WERI-Rb-1 (cell line): Measurements from ENCODE around the gene DHRS9.

Experiments
- DNase-seq: peaks from one replicate; pipeline ENCODE4 v3.0.0-alpha.2; 2020
- H3K27ac ChIP-seq: fragments of 250-450 bp; sonication (Bioruptor Pico); 2 replicates; pipeline ENCODE4 v1.5.1; 2020; ENCODE audit warnings: mild to moderate bottlenecking, moderate library complexity
- H3K27me3 ChIP-seq: fragments of 250-450 bp; sonication (Bioruptor Pico); 2 replicates; pipeline ENCODE4 v1.5.1; 2021; ENCODE audit warnings: mild to moderate bottlenecking, low read depth, moderate library complexity; ENCODE audit not compliant: insufficient read depth, severe bottlenecking
- H3K36me3 ChIP-seq: fragments of 250-450 bp; sonication (Bioruptor Pico); 2 replicates; pipeline ENCODE4 v1.5.1; 2020; ENCODE audit warnings: mild to moderate bottlenecking, moderate library complexity
- H3K4me3 ChIP-seq: 2 replicates; pipeline ENCODE4 v1.5.1; 2011; ENCODE audit warnings: low read depth, mild to moderate bottlenecking, control low read depth, low read length
- H3K9me3 ChIP-seq: fragments of 250-450 bp; sonication (Bioruptor Pico); 2 replicates; pipeline ENCODE4 v1.5.1; 2021; ENCODE audit warnings: mild to moderate bottlenecking, moderate library complexity; ENCODE audit not compliant: severe bottlenecking
- CTCF ChIP-seq: IDR thresholded peaks from 2 replicates; pipeline ENCODE4 v1.5.1; 2011; ENCODE audit warnings: low read depth, mild to moderate bottlenecking, control low read depth, inconsistent platforms, low read length

The DHRS9 gene

GRCh38 chr2:169106563-169107545 lies 37.5 kb downstream of the DHRS9 start:
- Histone ChIP-seq H3K27me3 (peaks cover 39% of the 10 kb centered on the region), H3K36me3 (no peaks in the 10 kb centered on the region), H3K27ac (no peak overlapping the region), H3K9me3 (no peaks in the 10 kb centered on the region), H3K4me3 (no peak overlapping the region)
- no peak for TF ChIP-seq CTCF
- DNase-seq = no peak

- Histone ChIP-seq H3K27me3 (peaks cover 44% of the 10 kb centered on the region), H3K4me3 (no peak overlapping the region), H3K36me3 (no peaks in the 10 kb centered on the region), H3K9me3 (no peaks in the 10 kb centered on the region), H3K27ac (no peak overlapping the region)
- no peak for TF ChIP-seq CTCF
- DNase-seq = no peak
Observed at GRCh38 chr2:169107645-169108044, 38.3 kb downstream of the DHRS9 start.

GRCh38 chr2:169108099-169108884 lies 38.9 kb downstream of the DHRS9 start:
- no peaks in the 10 kb centered on the region for H3K9me3 ChIP-seq
- peaks cover 49% of the 10 kb centered on the region for H3K27me3 ChIP-seq
- no peak for DNase-seq
- no peaks in the 10 kb centered on the region for H3K36me3 ChIP-seq
- no peak overlapping the region for H3K27ac ChIP-seq
- no peak overlapping the region for H3K4me3 ChIP-seq
- no peak for TF ChIP-seq CTCF

- peak; percentile 75 for TF ChIP-seq CTCF
- H3K4me3 ChIP-seq = no peak overlapping the region; the same call in 1 of the 2 replicates
- H3K27me3 ChIP-seq = peaks cover 43% of the 10 kb centered on the region
- H3K27ac ChIP-seq = no peak overlapping the region
- H3K9me3 ChIP-seq = no peaks in the 10 kb centered on the region
- no peaks in the 10 kb centered on the region for H3K36me3 ChIP-seq
- DNase-seq = peak; percentile 72
Observed at GRCh38 chr2:169109502-169110409, 40.4 kb downstream of the DHRS9 start.

- Histone ChIP-seq H3K27ac (no peak overlapping the region), H3K9me3 (no peaks in the 10 kb centered on the region), H3K4me3 (no peak overlapping the region), H3K27me3 (peaks cover 43% of the 10 kb centered on the region), H3K36me3 (no peaks in the 10 kb centered on the region)
- no peak for TF ChIP-seq CTCF
- no peak for DNase-seq
Observed at GRCh38 chr2:169110419-169110818, 41.1 kb downstream of the DHRS9 start.
